DMS 273 treated with DMSO at 0.1 percent for 48 hours (cell line): ENCODE data around the gene KRIT1.
"Not testable (repeated sequence)": the region's sequence is repeated elsewhere in the genome, so short reads cannot be mapped to it uniquely, and the experiment has no call there.

Experiments
- DNase-seq: peaks from one replicate; lab custom pipeline; 2025; lab: John Stamatoyannopoulos, UW

KRIT1 gene

GRCh38 chr7:92245487-92246359 is at the start of gene KRIT1, which contains the start of gene ANKIB1:
KRIT1 (minus strand) TSS chr7:92245914; CDS start chr7:92242135, 3,779 bp downstream.
ANKIB1 (plus strand) TSS chr7:92245974; CDS start chr7:92294979, 49,005 bp downstream.
- peak; percentile 74 for DNase-seq

GRCh38 chr7:92295391-92295790 is 49.7 kb upstream of the KRIT1 start:
- no peak for DNase-seq

DNA sequence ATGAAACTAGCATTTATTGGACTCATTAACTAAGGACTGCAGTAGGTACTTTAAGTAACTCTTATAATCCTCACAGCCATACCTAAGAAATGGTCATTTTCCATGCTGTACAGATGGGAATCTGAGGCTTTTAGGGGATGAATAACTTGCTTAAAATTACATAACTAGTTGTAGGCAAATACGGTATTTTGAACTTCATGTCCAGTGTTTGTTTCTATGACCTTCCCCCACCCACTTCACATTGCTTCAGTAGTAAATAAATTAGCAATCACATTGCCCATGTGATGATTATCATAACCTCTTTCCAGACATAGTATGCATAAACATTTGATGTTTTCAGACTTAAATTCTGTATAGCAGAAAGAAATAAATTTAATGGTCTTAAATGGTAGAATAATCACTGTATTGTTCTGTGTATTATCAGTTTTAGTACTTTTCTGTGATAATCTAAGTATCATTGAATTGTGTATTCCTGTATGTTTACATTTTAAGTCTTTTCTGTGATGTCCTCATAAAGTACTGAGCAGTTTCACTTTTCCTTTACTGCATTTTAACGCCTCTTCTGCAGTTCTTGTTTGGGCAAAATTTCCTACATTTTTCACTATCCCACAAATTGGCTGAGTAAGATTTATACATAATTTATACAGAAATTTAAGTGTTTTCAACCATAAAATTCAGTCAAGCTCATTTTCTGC is 48.3 kb upstream of the KRIT1 start:
- no peak for DNase-seq

DNA sequence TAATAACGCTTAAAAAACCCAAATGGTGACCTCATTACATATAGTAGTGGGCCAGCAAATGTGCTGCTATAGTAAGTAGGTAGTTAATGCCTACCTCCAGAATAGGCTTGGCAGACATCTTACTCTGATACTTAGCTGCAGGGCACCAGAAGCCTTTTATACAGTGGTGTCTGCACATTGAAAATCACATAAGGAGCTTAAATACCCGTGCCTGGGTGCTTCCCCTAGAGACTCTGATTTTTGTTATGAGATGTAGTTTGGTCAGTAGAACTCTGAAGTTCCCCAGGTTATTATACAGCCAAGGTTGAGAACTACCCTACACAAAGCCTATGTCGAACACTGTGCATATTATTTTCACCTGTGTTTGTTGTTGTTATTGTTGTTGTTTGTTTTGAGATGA is 47.3 kb upstream of the KRIT1 start:
- peak; percentile 5 for DNase-seq

GRCh38 chr7:92289321-92289720 is 43.6 kb upstream of the KRIT1 start:
- DNase-seq, result no peak

DNA sequence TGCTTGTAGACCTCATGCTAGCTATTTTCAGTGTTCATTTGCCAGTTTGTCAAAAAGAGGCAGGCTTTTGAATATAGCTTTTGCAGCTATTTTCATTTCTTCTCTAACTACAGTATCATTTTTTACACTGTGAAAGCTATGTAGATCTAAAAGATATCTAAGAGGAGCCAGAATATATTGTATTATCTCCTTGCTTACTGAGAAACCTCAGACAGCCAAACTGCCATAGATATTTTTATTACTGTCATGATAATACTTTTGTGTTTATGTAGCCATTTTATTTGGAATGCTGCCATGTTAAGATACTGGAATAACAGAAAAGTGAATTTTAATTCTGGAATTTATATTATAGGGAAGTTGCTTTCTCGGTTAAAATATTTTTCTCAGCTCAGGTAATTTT is 37.2 kb upstream of the KRIT1 start:
- no peak for DNase-seq

- no peak for DNase-seq
These were observed 36.6 kb upstream of the KRIT1 start for GRCh38 chr7:92282221-92282814.

DNA sequence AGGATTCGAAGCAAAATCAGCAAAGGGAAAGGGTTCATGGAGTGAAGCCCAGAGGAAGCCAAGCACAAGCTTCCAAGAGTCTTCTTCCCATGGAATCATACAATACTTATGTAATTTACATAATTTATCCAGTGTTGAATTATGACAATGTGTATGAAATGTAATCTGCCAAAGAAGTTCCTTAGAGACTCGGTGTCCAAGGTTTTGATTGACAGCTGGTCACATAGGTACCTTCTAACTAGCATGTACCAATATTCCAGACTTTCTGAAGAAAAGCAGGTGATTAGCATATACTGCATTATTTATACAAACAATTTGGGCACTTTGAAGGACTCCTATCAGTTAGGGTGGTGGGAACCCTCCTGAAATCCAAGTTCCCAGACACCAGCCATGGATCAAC is 35.3 kb upstream of the KRIT1 start:
- DNase-seq, result no peak

DNA sequence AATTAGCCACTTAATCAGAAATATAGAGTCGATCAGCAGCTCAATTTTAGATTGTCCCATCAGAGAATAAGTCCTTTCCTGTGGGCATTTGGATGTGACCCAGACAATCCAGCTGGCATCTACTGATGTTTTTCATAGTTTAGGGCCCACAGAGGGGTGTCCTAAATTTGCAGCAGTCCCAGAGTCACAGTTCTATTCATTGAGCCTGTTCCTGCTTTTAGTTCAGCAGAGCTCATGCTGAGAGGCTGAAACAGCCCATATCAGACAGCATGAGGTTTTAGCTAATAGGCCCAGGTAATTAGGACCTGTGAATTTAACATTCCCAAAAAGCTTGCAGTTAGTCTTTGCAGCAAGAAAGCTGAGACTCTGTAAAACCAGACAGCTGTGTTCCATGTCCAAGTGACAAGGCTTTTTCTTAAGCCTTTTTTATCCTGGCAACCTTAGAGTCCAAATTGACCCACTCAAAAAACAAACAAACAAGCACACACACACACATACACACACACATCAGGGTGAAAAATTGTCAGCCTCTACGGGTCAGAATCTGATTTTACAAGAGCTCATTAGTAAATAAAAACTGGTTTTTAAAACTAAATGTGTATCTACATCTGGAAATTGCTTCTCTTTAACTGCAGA is 33.8 kb upstream of the KRIT1 start:
- no peak for DNase-seq

DNA sequence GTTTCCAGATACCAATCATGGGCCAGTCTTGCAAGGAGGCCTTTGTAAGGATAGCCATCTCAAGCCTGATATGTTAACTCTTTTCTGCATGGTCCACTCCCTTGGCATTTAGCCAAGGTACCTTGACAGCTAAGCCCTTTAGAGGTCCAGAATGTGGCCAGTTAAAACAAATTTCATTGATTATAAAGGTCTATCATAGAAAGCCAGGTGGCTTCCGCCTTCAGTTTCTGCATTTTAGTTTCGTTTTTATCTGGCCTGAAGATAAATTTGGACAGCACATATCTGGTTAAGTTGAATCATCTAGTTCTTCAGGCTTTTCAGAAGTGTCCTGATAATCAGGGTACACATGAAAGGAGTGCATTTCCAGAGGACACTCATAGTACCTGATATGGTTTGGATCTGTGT is 30.7 kb upstream of the KRIT1 start:
- DNase-seq, result no peak

- no peak for DNase-seq
These were observed 29.6 kb upstream of the KRIT1 start for GRCh38 chr7:92275327-92275726.

GRCh38 chr7:92268921-92269320 is 23.2 kb upstream of the KRIT1 start:
- no peak for DNase-seq

GRCh38 chr7:92266415-92267241 is 20.9 kb upstream of the KRIT1 start:
- DNase-seq, result no peak

DNA sequence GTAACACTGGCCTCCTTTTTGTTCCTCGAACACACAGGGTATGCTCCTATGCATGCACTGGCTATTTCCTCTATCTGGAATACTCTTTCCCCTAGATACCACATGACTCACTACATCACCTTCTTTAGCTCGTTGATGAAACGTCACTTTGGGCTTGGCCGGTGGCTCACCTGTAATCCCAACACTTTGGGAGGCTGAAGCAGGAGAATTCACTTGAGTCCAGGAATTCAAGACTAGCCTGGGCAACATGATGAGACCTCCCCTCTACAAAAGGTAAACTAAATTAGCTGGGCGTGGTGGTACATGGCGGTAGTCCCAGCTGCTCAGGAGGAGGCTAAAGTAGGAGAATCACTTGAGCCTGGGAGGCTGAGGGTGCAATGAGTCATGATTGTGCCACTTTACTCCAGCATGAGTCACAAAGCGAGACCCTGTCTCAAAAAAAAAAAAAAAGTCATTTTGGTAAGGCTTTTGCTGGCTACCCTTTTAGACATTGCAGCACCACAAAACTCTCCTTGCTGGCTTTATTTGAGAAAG is 14.6 kb upstream of the KRIT1 start:
- no peak for DNase-seq

- no peak for DNase-seq
These were observed 14.0 kb upstream of the KRIT1 start for GRCh38 chr7:92259610-92260247.

DNA sequence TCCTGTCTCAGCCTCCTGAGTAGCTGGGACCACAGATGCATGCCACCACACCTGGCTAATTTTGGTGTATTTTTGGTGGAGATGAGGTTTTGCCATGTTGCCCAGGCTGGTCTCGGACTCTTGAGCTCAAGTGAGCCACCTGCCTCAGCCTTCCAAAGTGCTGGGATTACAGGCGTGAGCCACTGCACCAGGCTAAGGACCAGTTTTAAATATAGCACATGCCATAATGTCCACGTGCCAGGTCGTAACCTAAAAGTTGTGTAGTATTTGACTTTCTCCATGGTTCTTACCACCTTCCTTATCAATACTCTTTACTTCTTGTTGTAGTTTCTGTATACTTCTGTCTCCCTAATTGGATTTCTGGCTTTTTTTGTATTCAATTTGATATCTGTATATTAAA is 13.3 kb upstream of the KRIT1 start:
- no peak for DNase-seq

DNA sequence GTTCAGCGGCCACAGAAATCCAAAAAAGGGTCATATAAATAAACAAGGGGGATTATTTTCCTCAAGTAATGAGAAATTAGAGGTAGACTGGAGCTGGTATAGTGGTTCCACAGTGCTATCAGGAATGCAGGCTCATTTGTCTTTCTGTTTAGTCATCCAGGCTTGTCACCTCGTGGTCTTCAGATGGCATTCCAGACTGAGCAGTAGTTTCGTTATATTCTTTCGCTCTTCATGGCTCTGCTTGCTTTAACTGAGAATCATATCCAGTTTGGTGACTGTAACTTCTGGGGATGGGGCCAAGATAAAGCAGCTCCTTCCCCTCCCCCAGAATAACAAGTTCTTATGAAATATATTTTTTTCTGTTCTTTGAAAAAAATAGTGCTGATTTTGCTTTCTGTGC is 9.6 kb upstream of the KRIT1 start:
- no peak for DNase-seq

- DNase-seq, result not testable (repeated sequence)
These were observed 9.1 kb upstream of the KRIT1 start for GRCh38 chr7:92254800-92255199.

GRCh38 chr7:92253251-92253650 is 7.5 kb upstream of the KRIT1 start:
- DNase-seq, result no peak

- DNase-seq, result no peak
These were observed 5.5 kb upstream of the KRIT1 start for GRCh38 chr7:92251181-92251580.

- DNase-seq, result no peak
These were observed 4.9 kb upstream of the KRIT1 start for GRCh38 chr7:92250603-92251002.
